Suprapubic skin (tissue), 3 donors: ENCODE results near the gene MEIOC.

Experiments
- CTCF ChIP-seq, 2 donors: fragments of 200-600 bp in 1 of 2; fragments of 450-650 bp in 1 of 2; sonication (generic) in 1 of 2; IDR thresholded peaks; one replicate each; pipeline ENCODE4 v1.5.1; 2016 to 2019; ENCODE audit warnings: antibody characterized with exemption in 2 of 2, mild to moderate bottlenecking in 1 of 2, moderate library complexity in 1 of 2
- POLR2A ChIP-seq, 2 donors: fragments of 450-650 bp; IDR thresholded peaks; one replicate each; pipeline ENCODE4 v1.6.1; 2017; ENCODE audit warnings: antibody characterized with exemption in 2 of 2, mild to moderate bottlenecking in 2 of 2, moderate library complexity in 2 of 2

DNA sequence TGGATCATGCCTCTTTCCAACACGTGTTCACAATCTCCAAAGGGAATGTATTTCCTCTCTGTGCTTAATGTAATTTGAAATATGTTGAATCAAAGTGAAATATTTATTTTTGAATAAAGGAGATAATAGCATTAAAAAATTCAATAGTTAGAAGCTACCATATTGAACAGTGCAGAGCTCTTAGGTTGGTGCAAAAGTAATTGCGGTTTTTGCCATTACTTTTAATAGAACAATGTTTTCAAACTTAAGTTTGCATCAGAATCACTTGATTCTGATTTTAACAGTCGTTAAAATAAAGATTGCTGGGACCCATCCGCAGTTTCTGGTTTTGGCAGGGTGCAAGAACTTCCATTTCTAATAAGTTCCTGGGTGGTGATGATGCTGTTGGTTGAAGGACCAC lies 10.0 kb upstream of the MEIOC start:
- TF ChIP-seq CTCF (IDR thresholded peaks at IDR 0.05): no peak
- no peak for TF ChIP-seq POLR2A (IDR thresholded peaks at IDR 0.05)
